Liver (tissue), 3 donors: ENCODE data around the gene BAIAP2.

ENCODE experiments used
- EGR1 ChIP-seq, 2 donors: IDR thresholded peaks; 2 replicates each; pipeline ENCODE4 v1.6.1; 2016 to 2018; ENCODE audit warnings: antibody characterized with exemption in 2 of 2, low read depth in 2 of 2
- FOXA2 ChIP-seq: IDR thresholded peaks from 2 replicates; pipeline ENCODE4 v1.6.1; 2016; ENCODE audit warnings: antibody characterized with exemption
- JUND ChIP-seq, 2 donors: IDR thresholded peaks; 2 replicates each; pipeline ENCODE4 v1.6.1; 2016; ENCODE audit warnings: antibody characterized with exemption in 2 of 2
- SP1 ChIP-seq: IDR thresholded peaks from 2 replicates; pipeline ENCODE4 v1.6.1; 2018; ENCODE audit warnings: antibody characterized with exemption, mild to moderate bottlenecking
- YY1 ChIP-seq: IDR thresholded peaks from 2 replicates; pipeline ENCODE4 v1.6.1; 2016; ENCODE audit warnings: antibody characterized with exemption, mild to moderate bottlenecking
- TF ChIP-seq, protein P1 (sequence below): fragments of 150-350 bp; IDR thresholded peaks from 2 replicates; pipeline ENCODE4 v1.5.1; 2017; ENCODE audit warnings: improper control_type of control experiment, low read depth, low read length; ENCODE audit not compliant: missing input control
- TF ChIP-seq, protein P2 (sequence below): IDR thresholded peaks from 2 replicates; pipeline ENCODE4 v1.6.1; 2016; ENCODE audit warnings: antibody characterized with exemption, mild to moderate bottlenecking
- TF ChIP-seq, protein P3 (sequence below): IDR thresholded peaks from 2 replicates; pipeline ENCODE4 v1.6.1; 2016; ENCODE audit warnings: antibody characterized with exemption
- TF ChIP-seq, protein P4 (sequence below): IDR thresholded peaks from 2 replicates; pipeline ENCODE4 v1.6.1; 2016; ENCODE audit warnings: antibody characterized with exemption
- donor health status: healthy.
- donor health status: healthy.

DNA sequence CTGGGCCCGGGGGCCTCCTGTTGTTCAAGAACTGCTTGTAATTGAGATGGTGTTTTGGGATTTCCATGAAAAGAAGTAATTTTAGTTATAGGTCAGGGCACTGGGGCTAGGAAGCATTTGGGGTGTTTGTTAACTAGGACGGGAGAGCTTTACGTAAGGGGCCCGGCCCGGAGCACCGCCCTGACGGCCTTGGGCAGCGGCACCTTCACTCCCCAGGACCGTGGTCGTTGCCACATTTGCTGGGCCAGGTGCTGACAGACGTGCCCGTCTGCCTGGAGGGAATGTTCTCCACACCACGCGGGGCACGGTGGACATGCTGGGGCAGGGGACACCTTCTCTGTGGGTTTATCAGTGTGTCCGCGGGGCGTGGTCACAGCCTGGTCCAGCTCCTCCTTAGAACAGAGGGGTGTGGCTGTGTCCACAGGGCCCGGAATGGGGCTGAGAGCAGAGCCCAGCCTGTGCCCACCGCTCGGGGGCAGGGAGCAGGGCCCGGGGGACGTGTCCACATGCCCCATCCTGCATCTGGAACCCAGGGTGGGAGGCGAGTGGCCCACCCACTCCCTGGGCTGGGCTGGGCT lies 57.7 kb downstream of the BAIAP2 start:
- TF ChIP-seq, protein P1, sequence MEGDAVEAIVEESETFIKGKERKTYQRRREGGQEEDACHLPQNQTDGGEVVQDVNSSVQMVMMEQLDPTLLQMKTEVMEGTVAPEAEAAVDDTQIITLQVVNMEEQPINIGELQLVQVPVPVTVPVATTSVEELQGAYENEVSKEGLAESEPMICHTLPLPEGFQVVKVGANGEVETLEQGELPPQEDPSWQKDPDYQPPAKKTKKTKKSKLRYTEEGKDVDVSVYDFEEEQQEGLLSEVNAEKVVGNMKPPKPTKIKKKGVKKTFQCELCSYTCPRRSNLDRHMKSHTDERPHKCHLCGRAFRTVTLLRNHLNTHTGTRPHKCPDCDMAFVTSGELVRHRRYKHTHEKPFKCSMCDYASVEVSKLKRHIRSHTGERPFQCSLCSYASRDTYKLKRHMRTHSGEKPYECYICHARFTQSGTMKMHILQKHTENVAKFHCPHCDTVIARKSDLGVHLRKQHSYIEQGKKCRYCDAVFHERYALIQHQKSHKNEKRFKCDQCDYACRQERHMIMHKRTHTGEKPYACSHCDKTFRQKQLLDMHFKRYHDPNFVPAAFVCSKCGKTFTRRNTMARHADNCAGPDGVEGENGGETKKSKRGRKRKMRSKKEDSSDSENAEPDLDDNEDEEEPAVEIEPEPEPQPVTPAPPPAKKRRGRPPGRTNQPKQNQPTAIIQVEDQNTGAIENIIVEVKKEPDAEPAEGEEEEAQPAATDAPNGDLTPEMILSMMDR = no peak
- TF ChIP-seq, protein P2, sequence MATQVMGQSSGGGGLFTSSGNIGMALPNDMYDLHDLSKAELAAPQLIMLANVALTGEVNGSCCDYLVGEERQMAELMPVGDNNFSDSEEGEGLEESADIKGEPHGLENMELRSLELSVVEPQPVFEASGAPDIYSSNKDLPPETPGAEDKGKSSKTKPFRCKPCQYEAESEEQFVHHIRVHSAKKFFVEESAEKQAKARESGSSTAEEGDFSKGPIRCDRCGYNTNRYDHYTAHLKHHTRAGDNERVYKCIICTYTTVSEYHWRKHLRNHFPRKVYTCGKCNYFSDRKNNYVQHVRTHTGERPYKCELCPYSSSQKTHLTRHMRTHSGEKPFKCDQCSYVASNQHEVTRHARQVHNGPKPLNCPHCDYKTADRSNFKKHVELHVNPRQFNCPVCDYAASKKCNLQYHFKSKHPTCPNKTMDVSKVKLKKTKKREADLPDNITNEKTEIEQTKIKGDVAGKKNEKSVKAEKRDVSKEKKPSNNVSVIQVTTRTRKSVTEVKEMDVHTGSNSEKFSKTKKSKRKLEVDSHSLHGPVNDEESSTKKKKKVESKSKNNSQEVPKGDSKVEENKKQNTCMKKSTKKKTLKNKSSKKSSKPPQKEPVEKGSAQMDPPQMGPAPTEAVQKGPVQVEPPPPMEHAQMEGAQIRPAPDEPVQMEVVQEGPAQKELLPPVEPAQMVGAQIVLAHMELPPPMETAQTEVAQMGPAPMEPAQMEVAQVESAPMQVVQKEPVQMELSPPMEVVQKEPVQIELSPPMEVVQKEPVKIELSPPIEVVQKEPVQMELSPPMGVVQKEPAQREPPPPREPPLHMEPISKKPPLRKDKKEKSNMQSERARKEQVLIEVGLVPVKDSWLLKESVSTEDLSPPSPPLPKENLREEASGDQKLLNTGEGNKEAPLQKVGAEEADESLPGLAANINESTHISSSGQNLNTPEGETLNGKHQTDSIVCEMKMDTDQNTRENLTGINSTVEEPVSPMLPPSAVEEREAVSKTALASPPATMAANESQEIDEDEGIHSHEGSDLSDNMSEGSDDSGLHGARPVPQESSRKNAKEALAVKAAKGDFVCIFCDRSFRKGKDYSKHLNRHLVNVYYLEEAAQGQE = no peak
- TF ChIP-seq FOXA2 (no peak), EGR1 (IDR thresholded peaks at IDR 0.05; ENCODE audit: low read depth in 2 of 2) (no peak), JUND (IDR thresholded peaks at IDR 0.05) (no peak), YY1 (no peak), SP1 (no peak)
- TF ChIP-seq, protein P3, sequence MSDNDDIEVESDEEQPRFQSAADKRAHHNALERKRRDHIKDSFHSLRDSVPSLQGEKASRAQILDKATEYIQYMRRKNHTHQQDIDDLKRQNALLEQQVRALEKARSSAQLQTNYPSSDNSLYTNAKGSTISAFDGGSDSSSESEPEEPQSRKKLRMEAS = no peak
- TF ChIP-seq, protein P4, sequence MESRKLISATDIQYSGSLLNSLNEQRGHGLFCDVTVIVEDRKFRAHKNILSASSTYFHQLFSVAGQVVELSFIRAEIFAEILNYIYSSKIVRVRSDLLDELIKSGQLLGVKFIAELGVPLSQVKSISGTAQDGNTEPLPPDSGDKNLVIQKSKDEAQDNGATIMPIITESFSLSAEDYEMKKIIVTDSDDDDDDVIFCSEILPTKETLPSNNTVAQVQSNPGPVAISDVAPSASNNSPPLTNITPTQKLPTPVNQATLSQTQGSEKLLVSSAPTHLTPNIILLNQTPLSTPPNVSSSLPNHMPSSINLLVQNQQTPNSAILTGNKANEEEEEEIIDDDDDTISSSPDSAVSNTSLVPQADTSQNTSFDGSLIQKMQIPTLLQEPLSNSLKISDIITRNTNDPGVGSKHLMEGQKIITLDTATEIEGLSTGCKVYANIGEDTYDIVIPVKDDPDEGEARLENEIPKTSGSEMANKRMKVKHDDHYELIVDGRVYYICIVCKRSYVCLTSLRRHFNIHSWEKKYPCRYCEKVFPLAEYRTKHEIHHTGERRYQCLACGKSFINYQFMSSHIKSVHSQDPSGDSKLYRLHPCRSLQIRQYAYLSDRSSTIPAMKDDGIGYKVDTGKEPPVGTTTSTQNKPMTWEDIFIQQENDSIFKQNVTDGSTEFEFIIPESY = no peak
